HG03175 (cell line): Measurements from ENCODE around the gene SUGCT.

Experiments used
- ATAC-seq: cut with Tn5 transposase; IDR thresholded peaks from one replicate; pipeline ENCODE4 v1.9.1; 2021; ENCODE audit warnings: mild to moderate bottlenecking, moderate library complexity; ENCODE audit not compliant: unreplicated experiment

SUGCT gene

DNA sequence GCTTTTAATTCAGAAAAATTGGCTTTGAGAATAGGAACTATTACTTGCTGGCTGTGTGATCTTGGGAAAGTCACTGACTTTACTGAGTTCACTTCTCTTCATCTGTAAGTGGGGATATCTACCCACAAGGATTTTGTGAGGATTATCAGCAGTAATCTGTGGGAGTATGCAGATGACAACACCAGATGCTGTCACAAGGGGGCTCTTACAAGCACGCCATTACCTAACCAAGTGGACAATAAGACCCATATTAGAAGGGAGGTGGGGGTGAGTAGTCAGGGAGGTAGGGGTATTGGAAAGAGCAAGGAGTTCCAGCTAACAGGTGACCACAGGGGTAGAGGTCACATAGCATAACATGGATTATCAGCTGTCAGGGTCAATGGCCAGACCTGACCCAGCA is 569.4 kb downstream of the SUGCT start:
- ATAC-seq, result no peak

- ATAC-seq, result no peak
These were observed 572.0 kb downstream of the SUGCT start for GRCh38 chr7:40706829-40707228.

- peak; percentile 98 for ATAC-seq
These were observed 574.5 kb downstream of the SUGCT start for GRCh38 chr7:40709062-40709964.

GRCh38 chr7:40711706-40712105 is 576.9 kb downstream of the SUGCT start:
- no peak for ATAC-seq

DNA sequence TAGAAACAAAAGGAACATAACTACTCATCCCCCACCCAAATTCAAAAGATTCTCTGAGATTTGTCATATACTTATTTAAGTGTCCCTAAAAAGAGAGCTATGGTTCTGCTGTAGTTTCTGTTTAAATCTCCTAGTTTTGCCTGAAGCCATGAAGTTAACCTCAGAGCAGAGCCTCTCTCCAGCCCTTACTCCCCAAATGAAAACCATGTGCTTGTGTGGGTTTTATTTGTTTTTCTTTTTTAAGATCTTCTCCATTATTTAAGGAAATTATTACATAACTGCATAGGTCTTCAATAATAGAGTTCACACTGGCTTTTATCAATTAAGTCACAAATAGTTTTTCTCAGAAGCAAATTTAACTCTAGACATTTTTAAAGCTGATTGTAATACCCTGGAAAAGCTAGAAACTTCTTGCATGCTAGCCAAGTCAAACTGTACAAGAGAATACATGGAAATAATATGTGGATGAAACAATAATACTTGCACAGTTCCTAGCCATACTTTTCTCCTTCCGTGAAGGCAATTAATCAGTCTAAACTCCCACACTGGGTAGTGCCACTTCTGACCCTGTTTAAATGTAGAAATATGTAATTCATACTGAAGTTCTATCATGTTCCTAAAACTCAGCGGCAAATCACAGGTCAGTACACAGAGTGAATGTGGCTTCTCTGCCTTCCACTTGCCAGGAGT is 579.7 kb downstream of the SUGCT start:
- ATAC-seq, result no peak

DNA sequence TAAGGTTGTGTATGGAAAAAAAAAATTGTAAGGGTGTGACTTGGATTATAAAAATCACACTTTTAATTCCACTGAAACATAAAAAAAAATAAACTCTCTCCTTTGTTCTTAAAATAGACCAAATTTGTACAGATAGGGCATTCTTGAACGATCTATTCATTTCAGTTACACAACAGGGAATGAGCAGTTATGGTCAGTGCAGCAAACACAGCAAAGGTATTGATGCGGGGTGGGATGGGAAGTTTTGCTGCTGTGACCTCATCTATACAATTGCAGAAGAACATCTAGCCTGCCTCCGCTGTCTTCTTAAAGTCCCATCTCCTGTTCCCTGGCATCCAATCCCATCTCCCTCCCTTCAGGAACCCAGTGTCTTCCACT is 580.2 kb downstream of the SUGCT start:
- ATAC-seq, result no peak

GRCh38 chr7:40716052-40716451 is 581.2 kb downstream of the SUGCT start:
- no peak for ATAC-seq

GRCh38 chr7:40717242-40717641 is 582.4 kb downstream of the SUGCT start:
- ATAC-seq, result peak; percentile 61

DNA sequence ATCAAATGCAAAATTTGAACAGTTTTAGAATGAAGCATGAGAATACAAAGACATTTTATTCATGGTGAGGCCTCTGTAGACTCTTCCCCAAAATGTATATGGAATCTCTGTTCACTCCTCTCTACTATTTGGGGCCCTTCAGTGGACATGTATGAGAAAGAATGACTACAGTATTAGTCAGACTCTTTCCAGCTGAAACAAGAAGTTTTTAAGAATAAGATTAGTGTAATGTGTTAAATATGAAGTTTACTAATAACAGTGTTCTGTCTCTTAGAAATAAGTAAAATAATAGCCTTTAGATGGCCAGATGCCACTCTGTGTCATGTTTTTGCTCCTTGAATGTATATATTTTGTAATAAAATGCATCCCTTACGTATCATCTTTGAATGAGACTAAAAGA is 585.6 kb downstream of the SUGCT start:
- ATAC-seq, result no peak

DNA sequence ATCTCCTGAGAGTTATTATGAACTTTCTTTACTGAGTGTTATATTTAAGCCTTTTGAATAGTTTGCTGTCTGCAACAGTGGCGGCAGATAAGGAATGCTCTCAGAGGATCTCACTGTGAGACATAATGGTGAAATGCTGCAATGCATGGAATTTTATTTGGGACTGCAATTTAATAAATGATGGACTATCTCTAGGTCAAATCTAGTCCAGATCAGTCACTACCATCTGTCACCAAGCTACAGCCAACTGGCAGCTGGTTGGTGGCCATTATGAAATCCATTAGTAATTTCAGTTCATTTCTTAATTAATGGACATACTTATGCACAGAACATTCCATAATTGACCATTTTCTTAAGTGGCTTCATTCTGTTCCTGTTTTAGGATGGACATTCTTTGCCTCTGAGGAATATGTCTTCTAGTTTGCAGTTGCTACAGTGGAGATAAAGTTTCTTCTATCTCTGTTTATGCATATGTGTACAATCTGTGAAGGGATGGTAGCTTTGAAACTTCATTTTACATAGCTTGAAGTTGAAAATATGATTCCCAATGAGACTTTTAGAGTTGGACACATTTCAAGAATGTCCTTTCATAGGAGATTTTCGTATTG is 586.6 kb downstream of the SUGCT start:
- no peak for ATAC-seq

GRCh38 chr7:40722242-40722641 is 587.4 kb downstream of the SUGCT start:
- ATAC-seq, result no peak

DNA sequence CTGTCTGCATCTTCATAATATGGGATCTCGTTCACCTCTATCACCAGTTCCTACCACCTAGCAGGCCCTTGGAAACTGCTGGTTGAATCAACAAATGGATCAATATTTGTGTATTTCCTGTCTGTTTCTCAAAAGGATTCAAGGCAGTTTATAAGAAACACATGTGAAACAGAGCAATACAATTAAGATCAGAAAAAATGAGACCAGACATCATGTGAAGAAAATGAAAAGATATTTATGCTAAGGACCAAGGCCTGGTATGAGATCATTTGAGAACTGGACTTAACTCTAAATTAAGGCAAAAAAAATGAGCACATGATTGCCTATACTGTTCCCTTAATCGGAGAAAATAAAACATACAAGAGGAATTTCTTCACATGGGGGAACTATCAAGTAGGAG is 589.0 kb downstream of the SUGCT start:
- no peak for ATAC-seq

GRCh38 chr7:40726559-40726958 is 591.8 kb downstream of the SUGCT start:
- ATAC-seq, result no peak

GRCh38 chr7:40733114-40733513 is 598.3 kb downstream of the SUGCT start:
- ATAC-seq, result no peak

GRCh38 chr7:40733578-40733977 is 598.8 kb downstream of the SUGCT start:
- no peak for ATAC-seq

- no peak for ATAC-seq
These were observed 604.5 kb downstream of the SUGCT start for GRCh38 chr7:40739257-40739656.

DNA sequence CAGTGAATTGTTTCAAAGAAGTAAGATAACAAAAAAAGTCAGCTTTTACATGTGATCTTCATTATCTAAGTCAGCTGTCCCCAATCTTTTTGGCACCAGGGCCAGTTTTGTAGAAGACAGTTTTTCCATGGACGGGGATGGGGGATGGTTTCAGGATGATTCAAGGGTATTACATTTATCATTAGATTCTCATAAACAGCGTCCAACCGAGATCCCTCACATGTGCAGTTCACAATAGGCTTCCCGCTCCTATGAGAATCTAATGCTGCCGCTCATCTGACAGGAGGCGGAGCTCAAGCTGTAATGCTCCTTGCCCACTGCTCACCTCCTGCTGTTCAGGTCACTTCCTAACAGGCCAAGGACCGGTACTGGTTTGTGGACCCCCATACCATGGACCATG is 607.5 kb downstream of the SUGCT start:
- ATAC-seq, result no peak

DNA sequence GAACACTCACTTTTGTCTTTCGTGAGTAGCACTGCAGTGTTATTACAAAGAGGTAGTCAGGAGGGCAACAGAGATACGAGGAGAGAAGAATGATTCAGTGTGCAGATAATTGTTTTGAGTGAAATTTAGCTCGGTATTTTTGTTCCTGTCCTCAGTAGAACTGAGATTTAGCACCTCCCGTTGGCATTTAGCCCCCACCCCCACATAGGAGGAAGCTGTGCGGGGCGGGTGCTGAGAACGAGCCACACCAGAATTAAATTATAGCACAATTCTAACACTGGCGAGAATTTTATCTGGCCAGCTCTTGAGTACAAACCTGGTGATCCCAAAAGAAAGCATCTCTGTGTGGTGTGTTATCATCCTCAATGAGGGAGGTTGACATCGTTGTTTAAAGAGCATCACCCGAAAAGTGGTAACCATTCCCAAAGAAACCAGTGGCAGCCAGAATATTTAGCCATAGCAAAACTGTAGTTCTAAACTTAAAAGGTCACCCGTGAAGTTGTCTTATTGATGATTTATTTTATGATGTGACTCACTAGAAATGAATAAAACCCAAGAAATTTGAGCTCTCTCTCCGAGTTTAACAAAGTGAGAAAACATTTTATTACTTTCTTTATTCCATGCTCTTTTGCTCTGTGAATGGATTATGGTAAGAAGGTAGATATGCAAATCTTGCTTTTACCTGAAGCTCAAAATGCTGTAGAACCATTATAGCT is 612.2 kb downstream of the SUGCT start:
- no peak for ATAC-seq

DNA sequence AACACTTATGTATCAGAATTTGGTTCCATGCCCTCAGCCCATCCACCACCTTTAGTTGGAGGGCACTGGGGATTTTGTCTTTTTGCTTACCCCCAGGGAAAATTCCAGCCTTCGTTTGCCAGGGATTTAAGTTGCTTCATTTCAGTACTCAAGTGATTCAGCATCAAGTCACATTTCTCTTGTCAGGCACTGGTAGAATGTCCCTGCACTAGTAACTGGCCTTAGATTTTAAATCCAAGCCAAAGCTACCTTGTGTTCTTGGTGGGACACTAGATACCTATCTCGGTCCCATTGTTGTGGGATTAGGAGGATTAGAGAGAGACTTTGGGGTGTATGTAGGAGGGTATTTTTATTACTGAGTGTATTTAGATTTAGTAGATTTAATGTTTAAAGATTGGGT is 613.1 kb downstream of the SUGCT start:
- no peak for ATAC-seq

- ATAC-seq, result no peak
These were observed 615.1 kb downstream of the SUGCT start for GRCh38 chr7:40749877-40750276.

GRCh38 chr7:40753455-40753854 is 618.6 kb downstream of the SUGCT start:
- no peak for ATAC-seq
